ENCODE data around the gene NOVA1. TPM values are rescaled to one million over a fixed set of nuclear protein-coding genes. Genes with fewer than 3 reads are reported as not detected.

The NOVA1 gene
- polyA plus RNA-seq, 1 donor (not counting 4 experiments of a cell fraction or from before 2014, with no cell fraction given): not detected

DNA sequence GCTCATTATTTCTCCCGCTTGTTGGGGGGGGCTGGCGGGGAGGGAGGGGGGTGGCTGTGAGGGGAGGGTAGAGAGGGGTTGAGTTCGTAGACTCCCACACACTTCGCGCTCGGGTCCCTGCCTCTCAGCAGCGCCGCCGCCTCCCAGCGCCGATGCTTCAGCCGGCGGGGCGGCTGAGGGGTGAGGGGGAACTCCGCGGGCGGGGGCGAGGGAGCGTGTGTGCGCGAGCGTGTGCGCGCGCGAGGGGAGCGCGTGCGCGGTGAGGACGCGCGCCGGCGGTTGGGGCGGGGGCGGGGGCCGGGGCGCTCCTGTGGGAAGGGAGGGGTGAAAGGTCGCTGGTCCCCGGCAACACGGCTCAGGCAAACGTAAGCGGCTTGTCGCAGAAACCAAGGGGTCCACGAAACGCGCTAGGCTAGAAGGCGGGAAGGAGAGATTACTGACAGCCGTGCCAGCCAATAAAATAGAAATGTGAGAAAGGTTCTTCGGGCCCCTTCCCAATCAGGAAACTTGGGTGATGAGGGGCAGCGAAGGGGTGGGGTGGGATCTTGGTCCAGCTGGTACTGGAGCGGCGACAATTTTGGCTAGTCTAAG is 343 bp upstream of the NOVA1 start:
- no peak for FAIRE-seq
- peak overlapping the region; percentile 16 for H3K4me2 ChIP-seq (ENCODE audit: control insufficient read depth, extremely low read depth, insufficient read depth, low read depth, low read length)
- no peak overlapping the region for H3K27ac ChIP-seq (ENCODE audit: control insufficient read depth, insufficient read depth, low read length)
- dilution Hi-C loops (cut with MboI; ENCODE audit: extremely low pct_ligation_motif_present, low sequenced_read_pairs): no loop called here
- no peaks in the 10 kb centered on the region for H3K79me2 ChIP-seq (ENCODE audit: control insufficient read depth, insufficient read depth, low read length)
- no peak for TF ChIP-seq EZH2 (IDR thresholded peaks at IDR 0.05; ENCODE audit: low read length)
- TF ChIP-seq, protein P1, sequence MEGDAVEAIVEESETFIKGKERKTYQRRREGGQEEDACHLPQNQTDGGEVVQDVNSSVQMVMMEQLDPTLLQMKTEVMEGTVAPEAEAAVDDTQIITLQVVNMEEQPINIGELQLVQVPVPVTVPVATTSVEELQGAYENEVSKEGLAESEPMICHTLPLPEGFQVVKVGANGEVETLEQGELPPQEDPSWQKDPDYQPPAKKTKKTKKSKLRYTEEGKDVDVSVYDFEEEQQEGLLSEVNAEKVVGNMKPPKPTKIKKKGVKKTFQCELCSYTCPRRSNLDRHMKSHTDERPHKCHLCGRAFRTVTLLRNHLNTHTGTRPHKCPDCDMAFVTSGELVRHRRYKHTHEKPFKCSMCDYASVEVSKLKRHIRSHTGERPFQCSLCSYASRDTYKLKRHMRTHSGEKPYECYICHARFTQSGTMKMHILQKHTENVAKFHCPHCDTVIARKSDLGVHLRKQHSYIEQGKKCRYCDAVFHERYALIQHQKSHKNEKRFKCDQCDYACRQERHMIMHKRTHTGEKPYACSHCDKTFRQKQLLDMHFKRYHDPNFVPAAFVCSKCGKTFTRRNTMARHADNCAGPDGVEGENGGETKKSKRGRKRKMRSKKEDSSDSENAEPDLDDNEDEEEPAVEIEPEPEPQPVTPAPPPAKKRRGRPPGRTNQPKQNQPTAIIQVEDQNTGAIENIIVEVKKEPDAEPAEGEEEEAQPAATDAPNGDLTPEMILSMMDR (optimal IDR thresholded peaks at IDR 0.05 in 1 of 3, IDR thresholded peaks at IDR 0.05 in 1 of 3, conservative IDR thresholded peaks at IDR 0.05 in 1 of 3; ENCODE audit: extremely low read depth in 1 of 3, insufficient read depth in 2 of 3, low read length in 3 of 3): no peak
- H3K9ac ChIP-seq (ENCODE audit: control insufficient read depth, extremely low read depth, insufficient read depth, low read length): no peak overlapping the region
- H3K27me3 ChIP-seq (ENCODE audit: control insufficient read depth, extremely low read depth, insufficient read depth, low read length): peaks cover 29% of the 10 kb centered on the region
- no peak overlapping the region for H3K4me3 ChIP-seq (ENCODE audit: control insufficient read depth in 2 of 3, extremely low read depth in 1 of 3, insufficient read depth in 2 of 3, low read depth in 1 of 3, low read length in 3 of 3)
- H4K20me1 ChIP-seq (ENCODE audit: control insufficient read depth, extremely low read depth, insufficient read depth, low read length): no peaks in the 10 kb centered on the region
- no peaks in the 10 kb centered on the region for H3K4me1 ChIP-seq (ENCODE audit: control insufficient read depth, extremely low read depth, insufficient read depth, low read length)
- no peak for DNase-seq (ENCODE audit: low read depth, low spot score)
- H3K9me1 ChIP-seq (ENCODE audit: control insufficient read depth, extremely low read depth, insufficient read depth, low read length): no peaks in the 10 kb centered on the region
- no peaks in the 10 kb centered on the region for H3K9me3 ChIP-seq (ENCODE audit: control insufficient read depth, low read depth, low read length)
- H3K36me3 ChIP-seq (ENCODE audit: control insufficient read depth in 2 of 2, extremely low read depth in 1 of 2, insufficient read depth in 2 of 2, low read length in 2 of 2): no peaks in the 10 kb centered on the region
- no peak overlapping the region for H2AFZ ChIP-seq (ENCODE audit: control insufficient read depth, low read length)

DNA sequence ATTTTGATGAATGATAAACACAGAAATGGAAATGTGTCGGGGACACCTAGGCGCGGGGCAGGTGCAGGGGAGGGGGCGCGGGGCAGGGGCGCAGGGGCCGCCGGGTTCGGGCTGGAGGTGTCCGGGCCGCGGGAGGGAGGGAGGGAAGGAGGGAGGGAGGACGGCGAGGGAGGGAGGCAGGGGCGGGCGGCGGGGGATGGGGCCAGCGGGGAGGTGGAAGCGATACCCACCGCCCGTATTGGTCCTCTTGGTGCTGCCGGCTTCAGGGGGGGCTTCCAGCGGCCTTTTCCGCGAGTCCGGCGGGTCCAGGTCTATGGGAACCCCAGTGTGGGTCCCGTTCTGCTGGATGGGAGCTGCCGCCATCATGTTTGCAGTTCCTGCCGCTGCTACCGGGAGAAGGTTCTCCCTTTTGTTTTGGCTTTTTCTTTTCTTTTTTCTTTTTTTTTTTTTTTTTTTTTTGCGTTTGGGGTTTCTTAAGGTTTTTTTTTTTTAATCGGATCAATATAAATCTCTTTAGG is 703 bp downstream of the NOVA1 start:
- Histone ChIP-seq H2AFZ (ENCODE audit: control insufficient read depth, low read length) (no peak overlapping the region), H3K4me2 (ENCODE audit: control insufficient read depth, extremely low read depth, insufficient read depth, low read depth, low read length) (no peak overlapping the region), H3K36me3 (ENCODE audit: control insufficient read depth in 2 of 2, extremely low read depth in 1 of 2, insufficient read depth in 2 of 2, low read length in 2 of 2) (no peaks in the 10 kb centered on the region), H3K4me1 (ENCODE audit: control insufficient read depth, extremely low read depth, insufficient read depth, low read length) (no peaks in the 10 kb centered on the region), H3K79me2 (ENCODE audit: control insufficient read depth, insufficient read depth, low read length) (no peaks in the 10 kb centered on the region), H3K9me1 (ENCODE audit: control insufficient read depth, extremely low read depth, insufficient read depth, low read length) (no peaks in the 10 kb centered on the region), H3K27ac (ENCODE audit: control insufficient read depth, insufficient read depth, low read length) (no peak overlapping the region), H3K4me3 (ENCODE audit: control insufficient read depth in 2 of 3, extremely low read depth in 1 of 3, insufficient read depth in 2 of 3, low read depth in 1 of 3, low read length in 3 of 3) (peak overlapping the region in 1 of 3 experiments; percentile 10), H3K9me3 (ENCODE audit: control insufficient read depth, low read depth, low read length) (no peaks in the 10 kb centered on the region), H3K27me3 (ENCODE audit: control insufficient read depth, extremely low read depth, insufficient read depth, low read length) (peaks cover 29% of the 10 kb centered on the region), H4K20me1 (ENCODE audit: control insufficient read depth, extremely low read depth, insufficient read depth, low read length) (no peaks in the 10 kb centered on the region), H3K9ac (ENCODE audit: control insufficient read depth, extremely low read depth, insufficient read depth, low read length) (no peak overlapping the region)
- no peak for DNase-seq (ENCODE audit: low read depth, low spot score)
- no peak for FAIRE-seq
- TF ChIP-seq, protein P1 (optimal IDR thresholded peaks at IDR 0.05 in 1 of 3, IDR thresholded peaks at IDR 0.05 in 1 of 3, conservative IDR thresholded peaks at IDR 0.05 in 1 of 3; ENCODE audit: extremely low read depth in 1 of 3, insufficient read depth in 2 of 3, low read length in 3 of 3): no peak
- no peak for TF ChIP-seq EZH2 (IDR thresholded peaks at IDR 0.05; ENCODE audit: low read length)
- dilution Hi-C loops (cut with MboI; ENCODE audit: extremely low pct_ligation_motif_present, low sequenced_read_pairs): no loop called here

Measured in keratinocyte (primary cell).